ENCODE results near the gene TNIK.
"Not testable (repeated sequence)": the region's sequence is repeated elsewhere in the genome, so short reads cannot be mapped to it uniquely, and the experiment has no call there.

Gene TNIK

GRCh38 chr3:171383206-171384018, 76.8 kb downstream of the TNIK start:
- peak; percentile 21 for DNase-seq (ENCODE audit: low read depth)
- no peak overlapping the region for H3K4me3 ChIP-seq (ENCODE audit: control insufficient read depth, low read depth, low read length)
- TF ChIP-seq CTCF (conservative IDR thresholded peaks at IDR 0.05; ENCODE audit: control insufficient read depth, insufficient read depth, low read depth, low read length): no peak

GRCh38 chr3:171382347-171382746, 77.9 kb downstream of the TNIK start:
- DNase-seq (ENCODE audit: low read depth); H3K4me3 ChIP-seq (ENCODE audit: control insufficient read depth, low read depth, low read length): not testable (repeated sequence)

GRCh38 chr3:171380711-171381425, 79.3 kb downstream of the TNIK start:
- TF ChIP-seq CTCF (conservative IDR thresholded peaks at IDR 0.05; ENCODE audit: control insufficient read depth, insufficient read depth, low read depth, low read length): no peak
- no peak for DNase-seq (ENCODE audit: low read depth)
- no peak overlapping the region for H3K4me3 ChIP-seq (ENCODE audit: control insufficient read depth, low read depth, low read length)

- TF ChIP-seq CTCF (conservative IDR thresholded peaks at IDR 0.05; ENCODE audit: control insufficient read depth, insufficient read depth, low read depth, low read length): no peak
- no peak overlapping the region for H3K4me3 ChIP-seq (ENCODE audit: control insufficient read depth, low read depth, low read length)
- no peak for DNase-seq (ENCODE audit: low read depth)
Measured at GRCh38 chr3:171379961-171380483, 80.2 kb downstream of the TNIK start.

- DNase-seq (ENCODE audit: low read depth): peak; percentile 14
- no peak overlapping the region for H3K4me3 ChIP-seq (ENCODE audit: control insufficient read depth, low read depth, low read length)
- TF ChIP-seq CTCF (conservative IDR thresholded peaks at IDR 0.05; ENCODE audit: control insufficient read depth, insufficient read depth, low read depth, low read length): no peak
Measured at GRCh38 chr3:171379281-171379680, 80.9 kb downstream of the TNIK start.

- TF ChIP-seq CTCF (conservative IDR thresholded peaks at IDR 0.05; ENCODE audit: control insufficient read depth, insufficient read depth, low read depth, low read length): no peak
Measured at GRCh38 chr3:171378586-171378985, 81.6 kb downstream of the TNIK start.

GRCh38 chr3:171377859-171378258, 82.3 kb downstream of the TNIK start:
- DNase-seq (ENCODE audit: low read depth): no peak
- TF ChIP-seq CTCF (conservative IDR thresholded peaks at IDR 0.05; ENCODE audit: control insufficient read depth, insufficient read depth, low read depth, low read length): no peak
- H3K4me3 ChIP-seq (ENCODE audit: control insufficient read depth, low read depth, low read length): no peak overlapping the region

More at GRCh38 chr3:171378586-171378985, 81.6 kb downstream of the TNIK start:
- H3K4me3 ChIP-seq (ENCODE audit: control insufficient read depth, low read depth, low read length): no peak overlapping the region
- no peak for DNase-seq (ENCODE audit: low read depth)

Measured in fibroblast of mammary gland (primary cell).